GM20000 (cell line): ENCODE measurements around the gene ZBED2.
A peak's percentile ranks its signal among the peaks of the same experiment; 100 is the strongest.

ENCODE experiments used
- DNase-seq: peaks from one replicate; pipeline ENCODE4 v3.0.0; 2012; ENCODE audit warnings: low spot score
- CTCF ChIP-seq: IDR thresholded peaks from 2 replicates; pipeline ENCODE4 v1.5.1; 2012; ENCODE audit warnings: mild to moderate bottlenecking, control low read depth; ENCODE audit errors: extremely low read depth, missing control alignments

ZBED2 gene

GRCh38 chr3:111619833-111620232 is 24.7 kb upstream of the ZBED2 start:
- no peak for DNase-seq
- TF ChIP-seq CTCF = no peak

GRCh38 chr3:111618945-111619344 is 23.8 kb upstream of the ZBED2 start:
- no peak for TF ChIP-seq CTCF
- DNase-seq = no peak

GRCh38 chr3:111617912-111618601 is 22.9 kb upstream of the ZBED2 start:
- DNase-seq = no peak
- TF ChIP-seq CTCF = no peak

- no peak for DNase-seq
- TF ChIP-seq CTCF = no peak
Measured at GRCh38 chr3:111617406-111617805, 22.3 kb upstream of the ZBED2 start.

- TF ChIP-seq CTCF = no peak
- peak; percentile 8 for DNase-seq
Measured at GRCh38 chr3:111616417-111617105, 21.4 kb upstream of the ZBED2 start.

- no peak for TF ChIP-seq CTCF
- DNase-seq = no peak
Measured at GRCh38 chr3:111615880-111616279, 20.7 kb upstream of the ZBED2 start.

GRCh38 chr3:111613294-111613693 is 18.1 kb upstream of the ZBED2 start:
- no peak for TF ChIP-seq CTCF
- DNase-seq = no peak
